Chondrocyte (in vitro differentiated cells): ENCODE data around the gene TBCA. TPM values are rescaled to one million over a fixed set of nuclear protein-coding genes. Genes with fewer than 3 reads are reported as not detected.

Experiments
- DNase-seq: peaks from one replicate; pipeline ENCODE4 v3.0.0; 2021; ENCODE audit warnings: mixed read lengths, low spot score
- H3K27ac Mint-ChIP-seq: one replicate; pipeline ENCODE4 v1.8.0; 2021; ENCODE audit warnings: mild to moderate bottlenecking, moderate library complexity, mixed read lengths; ENCODE audit not compliant: unreplicated experiment
- H3K27me3 Mint-ChIP-seq: 2 replicates; pipeline ENCODE4 v1.8.0; 2021; ENCODE audit warnings: low read depth, mixed read lengths
- H3K36me3 Mint-ChIP-seq: 2 replicates; pipeline ENCODE4 v1.8.0; 2021; ENCODE audit warnings: low read depth, mixed read lengths
- H3K4me1 Mint-ChIP-seq: 2 replicates; pipeline ENCODE4 v1.8.0; 2021; ENCODE audit warnings: low read depth, mild to moderate bottlenecking, mixed read lengths
- H3K4me3 Mint-ChIP-seq: one replicate; pipeline ENCODE4 v1.8.0; 2021; ENCODE audit warnings: mild to moderate bottlenecking, moderate library complexity, mixed read lengths; ENCODE audit not compliant: unreplicated experiment
- H3K9me3 Mint-ChIP-seq: 2 replicates; pipeline ENCODE4 v1.8.0; 2021; ENCODE audit warnings: low read depth, mixed read lengths
- total RNA-seq: library from RNA; stranded (reverse); gene quantifications from 3 replicates; pipeline ENCODE4 v1.2.1, GENCODE V29; 2021
- TF ChIP-seq, protein P1 (sequence below): fragments of 200-600 bp; sonication (generic); IDR thresholded peaks from 2 replicates; pipeline ENCODE4 v1.5.0; 2021; ENCODE audit warnings: antibody characterized with exemption, mild to moderate bottlenecking, moderate library complexity

The TBCA gene
- total RNA-seq, 1 donor from 2014 or later, result 163 TPM

- Mint-ChIP-seq H3K4me1 (peaks cover 48% of the 10 kb centered on the region), H3K27me3 (no peaks in the 10 kb centered on the region), H3K36me3 (peaks cover 11% of the 10 kb centered on the region), H3K27ac (no peak overlapping the region), H3K4me3 (peak overlapping the region; percentile 7), H3K9me3 (no peaks in the 10 kb centered on the region)
- DNase-seq, result no peak
- TF ChIP-seq, protein P1, sequence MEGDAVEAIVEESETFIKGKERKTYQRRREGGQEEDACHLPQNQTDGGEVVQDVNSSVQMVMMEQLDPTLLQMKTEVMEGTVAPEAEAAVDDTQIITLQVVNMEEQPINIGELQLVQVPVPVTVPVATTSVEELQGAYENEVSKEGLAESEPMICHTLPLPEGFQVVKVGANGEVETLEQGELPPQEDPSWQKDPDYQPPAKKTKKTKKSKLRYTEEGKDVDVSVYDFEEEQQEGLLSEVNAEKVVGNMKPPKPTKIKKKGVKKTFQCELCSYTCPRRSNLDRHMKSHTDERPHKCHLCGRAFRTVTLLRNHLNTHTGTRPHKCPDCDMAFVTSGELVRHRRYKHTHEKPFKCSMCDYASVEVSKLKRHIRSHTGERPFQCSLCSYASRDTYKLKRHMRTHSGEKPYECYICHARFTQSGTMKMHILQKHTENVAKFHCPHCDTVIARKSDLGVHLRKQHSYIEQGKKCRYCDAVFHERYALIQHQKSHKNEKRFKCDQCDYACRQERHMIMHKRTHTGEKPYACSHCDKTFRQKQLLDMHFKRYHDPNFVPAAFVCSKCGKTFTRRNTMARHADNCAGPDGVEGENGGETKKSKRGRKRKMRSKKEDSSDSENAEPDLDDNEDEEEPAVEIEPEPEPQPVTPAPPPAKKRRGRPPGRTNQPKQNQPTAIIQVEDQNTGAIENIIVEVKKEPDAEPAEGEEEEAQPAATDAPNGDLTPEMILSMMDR, result no peak
Observed at GRCh38 chr5:77773734-77774280, 2.3 kb downstream of the TBCA start.

DNA sequence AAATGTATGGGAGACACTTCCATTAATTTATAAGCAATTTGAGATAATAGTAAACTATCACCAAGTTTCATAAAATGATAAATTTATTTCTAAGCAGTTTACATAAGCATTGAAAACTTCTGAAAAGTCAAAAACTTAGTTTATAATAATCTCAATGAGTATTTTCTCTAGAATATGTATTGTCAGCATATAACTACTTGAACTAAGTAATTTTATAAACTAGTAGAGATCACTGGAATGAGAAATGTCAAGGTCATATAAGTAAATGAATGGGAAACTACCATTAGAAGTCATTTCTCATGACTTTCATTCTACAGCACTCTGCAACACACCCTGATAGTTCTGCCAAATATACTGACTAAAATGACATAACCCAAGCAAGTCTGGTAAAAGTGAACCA, 3.4 kb downstream of the TBCA start:
- Mint-ChIP-seq H3K4me1 (peaks cover 52% of the 10 kb centered on the region), H3K9me3 (no peaks in the 10 kb centered on the region), H3K27me3 (no peaks in the 10 kb centered on the region), H3K4me3 (no peak overlapping the region), H3K27ac (no peak overlapping the region), H3K36me3 (peaks cover 13% of the 10 kb centered on the region)
- DNase-seq, result no peak
- TF ChIP-seq, protein P1, result no peak

DNA sequence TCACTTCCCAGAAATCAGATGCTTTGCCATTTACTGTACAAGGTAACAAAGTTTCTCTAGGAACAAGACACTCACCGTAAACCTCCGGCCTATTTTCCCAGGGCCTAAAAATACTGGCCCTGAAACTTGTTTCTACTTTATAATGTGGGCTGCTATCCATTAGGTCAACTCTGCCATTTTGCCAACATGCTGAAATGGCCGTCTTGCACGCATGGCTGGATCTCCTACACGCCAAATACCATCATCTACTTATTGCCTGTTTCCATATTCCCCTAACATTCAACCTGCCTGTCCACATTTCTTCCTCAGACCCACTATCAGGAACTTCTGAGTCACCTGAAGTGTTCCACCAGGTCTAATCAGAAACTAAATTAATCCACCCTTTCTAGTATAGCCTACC, 4.7 kb downstream of the TBCA start:
- H3K36me3 Mint-ChIP-seq, result peaks cover 19% of the 10 kb centered on the region
- H3K4me3 Mint-ChIP-seq, result no peak overlapping the region
- no peak overlapping the region for H3K27ac Mint-ChIP-seq

DNA sequence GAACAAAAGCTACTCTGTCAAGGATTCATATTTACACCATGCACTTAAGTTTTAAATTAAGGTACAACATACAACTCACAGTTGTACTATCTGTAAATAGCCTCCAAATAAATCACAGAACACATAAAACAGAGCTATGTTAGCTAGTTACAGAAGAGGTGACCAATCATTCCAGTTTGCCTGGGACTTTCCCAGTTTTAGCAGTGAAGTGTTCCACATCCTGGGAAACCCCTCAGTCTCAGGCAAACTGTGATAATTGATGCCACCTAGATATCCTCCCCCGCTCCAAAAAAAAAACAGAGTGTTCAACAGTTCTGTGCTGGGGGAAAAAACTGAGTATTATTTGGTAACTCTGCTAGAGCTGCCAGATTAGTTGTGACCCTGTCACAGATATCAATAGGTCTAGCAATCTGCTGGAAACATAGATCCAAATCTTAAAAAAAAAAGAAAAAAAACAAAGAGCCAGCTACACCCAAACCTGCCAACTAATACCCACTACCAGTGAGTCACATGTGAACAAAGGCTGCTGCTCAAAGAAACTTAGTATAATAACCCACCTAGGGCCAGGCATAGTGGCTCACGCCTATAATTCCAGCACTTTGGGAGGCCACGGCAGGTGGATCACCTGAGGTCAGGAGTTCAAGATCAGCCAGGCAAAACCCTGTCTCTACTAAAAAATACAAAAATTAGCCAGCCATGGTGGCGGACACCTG, 5.7 kb downstream of the TBCA start:
- H3K27ac Mint-ChIP-seq, result peak overlapping the region; percentile 41
- TF ChIP-seq, protein P1, result no peak
- no peaks in the 10 kb centered on the region for H3K9me3 Mint-ChIP-seq
- H3K27me3 Mint-ChIP-seq, result no peaks in the 10 kb centered on the region
- peaks cover 50% of the 10 kb centered on the region for H3K4me1 Mint-ChIP-seq
- peaks cover 19% of the 10 kb centered on the region for H3K36me3 Mint-ChIP-seq
- DNase-seq, result no peak
- H3K4me3 Mint-ChIP-seq, result no peak overlapping the region

More for the DNA sequence above, 4.7 kb downstream of the TBCA start:
- no peak for DNase-seq
- Mint-ChIP-seq H3K4me1 (peaks cover 49% of the 10 kb centered on the region), H3K27me3 (no peaks in the 10 kb centered on the region), H3K9me3 (no peaks in the 10 kb centered on the region)
- TF ChIP-seq, protein P1, result no peak

DNA sequence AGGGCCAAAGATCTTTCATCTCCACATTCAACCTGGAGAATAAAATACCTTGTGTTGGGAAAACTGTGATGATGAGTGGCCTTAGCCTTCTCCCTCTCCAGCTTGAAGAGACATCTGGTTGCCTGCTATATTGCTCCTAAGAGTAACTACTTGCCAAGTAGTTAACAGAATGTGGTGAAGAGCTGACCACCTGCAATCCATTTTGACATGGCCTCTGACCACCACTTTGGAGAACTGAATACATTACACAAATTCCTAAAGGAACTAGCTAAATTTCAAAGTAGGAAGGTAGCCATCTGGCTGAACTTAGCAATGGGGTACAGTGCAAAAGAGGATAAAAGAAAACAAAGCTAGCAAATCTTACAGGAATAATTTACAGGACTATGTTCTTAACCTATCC, 7.2 kb downstream of the TBCA start:
- no peak overlapping the region for H3K27ac Mint-ChIP-seq
- H3K9me3 Mint-ChIP-seq, result no peaks in the 10 kb centered on the region
- no peaks in the 10 kb centered on the region for H3K27me3 Mint-ChIP-seq
- H3K36me3 Mint-ChIP-seq, result peaks cover 19% of the 10 kb centered on the region
- no peak for DNase-seq
- TF ChIP-seq, protein P1, result no peak
- no peak overlapping the region for H3K4me3 Mint-ChIP-seq
- H3K4me1 Mint-ChIP-seq, result peaks cover 37% of the 10 kb centered on the region
